ENCODE measurements around the gene SMIM30.

SMIM30 gene

DNA sequence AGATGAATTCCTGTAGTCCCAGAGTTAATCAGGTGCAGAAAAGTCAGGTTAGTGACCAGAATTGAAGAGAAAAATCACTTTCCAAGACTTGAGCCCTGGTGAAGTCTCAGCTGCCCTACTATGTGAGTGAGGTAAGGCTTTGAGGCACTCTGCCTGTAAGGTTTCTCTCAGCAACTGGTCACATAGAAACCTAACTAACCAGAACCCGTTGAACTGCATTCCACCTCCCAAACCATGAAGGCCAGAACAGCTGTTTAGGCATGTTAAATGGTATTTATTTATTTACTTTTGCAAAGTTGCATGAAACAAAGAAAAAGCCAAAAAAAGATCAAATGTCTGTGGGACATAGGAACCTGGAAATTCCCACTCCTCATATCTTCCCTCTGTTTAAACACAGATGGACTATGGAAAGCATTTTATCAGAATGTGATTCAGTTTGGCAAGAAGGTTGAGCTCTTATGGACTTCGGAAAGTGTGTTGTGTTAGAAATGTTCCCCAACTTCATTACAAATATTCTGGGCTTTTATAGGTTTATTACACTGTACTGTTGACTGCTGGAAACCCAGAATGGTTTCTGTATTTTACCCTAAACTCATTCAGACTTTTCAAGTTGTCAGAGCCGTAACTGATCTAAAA lies 19.0 kb downstream of the SMIM30 start:
- DNase-seq: no peak

DNA sequence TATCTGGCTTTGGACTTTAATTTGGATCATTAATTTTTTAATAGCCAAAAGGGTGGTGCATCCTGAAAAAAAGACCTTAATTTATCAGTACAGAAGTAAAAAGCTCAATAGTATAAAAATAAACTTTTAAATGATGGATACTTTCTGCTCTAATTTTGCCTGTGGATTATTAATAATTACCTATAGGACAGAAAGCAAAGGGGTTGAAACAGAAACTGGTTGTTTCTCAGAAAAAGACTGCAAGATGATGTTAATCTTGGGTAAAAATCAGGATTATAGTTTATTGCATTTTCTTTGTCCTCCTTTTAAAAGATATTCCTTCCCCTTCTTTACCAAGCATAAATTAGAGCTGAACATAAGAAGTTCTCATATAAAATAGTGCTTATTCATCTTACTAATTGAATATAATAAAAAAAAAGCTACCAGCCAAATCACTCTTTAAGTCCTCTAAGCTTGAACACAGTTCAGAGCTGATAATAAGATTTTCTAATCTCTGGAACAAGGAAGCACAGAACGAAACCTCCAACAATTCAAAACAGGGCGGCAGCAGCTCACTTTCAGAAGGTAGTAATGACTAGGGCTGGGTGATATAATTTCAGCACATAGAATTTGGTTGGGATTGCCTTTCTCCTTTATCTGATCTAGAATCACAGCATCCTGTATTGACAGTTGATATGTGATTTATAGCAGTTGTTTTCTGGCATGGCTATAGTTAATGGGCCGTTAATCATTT lies 23.7 kb downstream of the SMIM30 start:
- no peak for DNase-seq

DNA sequence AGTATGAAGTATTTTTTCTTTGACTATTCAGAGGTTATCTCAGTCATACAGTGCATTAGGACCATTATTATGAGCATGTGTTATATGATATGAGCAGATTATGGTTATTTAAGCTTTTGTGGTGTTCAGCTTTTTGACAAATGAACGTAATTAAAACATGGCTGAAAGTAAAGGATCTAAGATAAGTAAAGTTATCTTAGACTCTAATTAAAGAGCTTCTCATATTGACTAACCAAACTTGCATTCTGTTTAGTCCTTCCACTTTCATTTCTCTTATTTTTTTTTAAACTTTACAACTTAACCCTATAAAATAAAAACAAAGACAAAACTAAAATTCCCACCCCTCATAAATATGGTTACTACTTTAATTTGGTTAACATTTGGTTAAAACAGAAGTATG lies 24.8 kb downstream of the SMIM30 start:
- no peak for DNase-seq

- DNase-seq: no peak
Measured at GRCh38 chr7:113092762-113093161, 25.6 kb downstream of the SMIM30 start.

DNA sequence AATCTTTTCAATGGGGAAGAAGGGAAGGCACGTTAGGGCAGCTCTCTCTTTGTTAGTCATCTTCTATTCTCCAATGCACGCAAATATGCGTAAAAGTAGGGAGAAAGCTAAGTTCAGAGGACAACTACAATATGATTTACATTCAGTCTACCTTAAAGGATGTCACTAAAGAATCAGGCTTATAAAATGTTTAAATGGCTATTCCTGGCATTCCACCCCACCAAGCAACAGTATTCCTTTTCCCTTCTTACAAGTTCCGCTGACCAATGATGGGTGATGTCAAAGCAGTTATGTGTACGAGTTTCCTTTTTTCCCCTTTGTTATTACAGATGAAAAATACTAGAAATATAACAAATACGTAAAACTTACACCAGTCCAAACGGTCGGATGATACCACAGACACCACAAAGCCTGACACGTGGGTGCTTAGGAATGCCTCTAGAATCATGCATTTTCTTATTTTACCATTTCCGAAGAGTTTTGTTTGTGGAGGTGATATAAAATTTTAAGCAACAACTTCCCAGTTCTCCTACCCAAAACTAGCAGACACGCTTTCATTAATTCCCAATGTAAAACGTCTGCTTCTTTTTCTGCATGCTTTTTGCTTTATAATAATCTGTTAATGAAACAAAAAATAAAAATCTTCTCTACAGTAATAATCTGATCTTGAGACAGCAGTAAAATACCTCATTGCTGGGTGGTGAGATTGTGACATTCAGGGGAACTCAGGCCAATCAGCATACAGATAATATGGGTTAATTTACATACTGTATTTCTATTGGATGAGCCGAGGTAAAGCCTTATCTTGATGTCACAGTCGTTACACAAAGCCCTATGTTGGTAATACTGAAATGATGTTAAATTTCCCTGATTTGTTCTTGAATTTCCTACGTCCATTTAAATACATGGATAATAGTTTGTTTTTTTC lies 31.0 kb downstream of the SMIM30 start:
- peak; percentile 70 for DNase-seq

GRCh38 chr7:113086431-113086888 lies 31.9 kb downstream of the SMIM30 start, which contains the start of gene GPR85:
GPR85 (minus strand) TSS chr7:113086827; CDS start chr7:113084721, 2,106 bp downstream.
- peak; percentile 91 for DNase-seq

GRCh38 chr7:113085781-113086390 lies 32.5 kb downstream of the SMIM30 start:
- peak; percentile 81 for DNase-seq

DNA sequence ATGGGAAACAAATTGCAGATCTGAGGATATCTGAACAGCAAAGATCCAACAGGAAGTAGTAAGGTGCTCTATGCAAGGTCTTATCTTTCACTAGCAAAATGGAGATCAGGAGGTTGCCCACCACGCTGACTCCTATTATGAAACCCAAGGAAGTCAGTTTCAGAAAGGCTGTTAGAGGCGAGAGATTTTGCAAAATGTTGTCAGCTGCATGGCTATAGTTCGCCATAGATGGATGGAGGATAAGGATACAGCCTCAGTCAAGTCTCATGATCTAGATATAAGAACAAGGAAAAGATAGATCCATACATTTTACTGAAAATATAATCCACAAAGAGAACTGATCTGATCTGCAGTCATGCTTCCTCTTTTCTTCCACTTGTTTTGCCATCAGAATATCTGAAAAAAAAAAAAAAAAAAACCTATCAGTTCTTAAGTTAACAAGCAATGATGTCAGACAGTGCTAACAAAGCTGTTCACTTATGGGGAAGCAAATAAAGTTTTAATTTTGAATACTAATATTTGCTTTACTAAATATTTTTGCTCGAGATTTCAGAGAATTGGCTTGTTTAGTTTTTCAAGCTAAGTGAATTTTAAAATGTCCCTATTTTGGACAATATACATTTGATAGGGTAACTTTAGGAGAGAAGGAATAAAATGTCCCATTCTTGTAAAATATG lies 33.7 kb downstream of the SMIM30 start:
- DNase-seq: peak; percentile 8

GRCh38 chr7:113083816-113084495 lies 34.4 kb downstream of the SMIM30 start:
- peak; percentile 47 for DNase-seq

- peak; percentile 72 for DNase-seq
Measured at GRCh38 chr7:113083132-113083815, 35.1 kb downstream of the SMIM30 start.

DNA sequence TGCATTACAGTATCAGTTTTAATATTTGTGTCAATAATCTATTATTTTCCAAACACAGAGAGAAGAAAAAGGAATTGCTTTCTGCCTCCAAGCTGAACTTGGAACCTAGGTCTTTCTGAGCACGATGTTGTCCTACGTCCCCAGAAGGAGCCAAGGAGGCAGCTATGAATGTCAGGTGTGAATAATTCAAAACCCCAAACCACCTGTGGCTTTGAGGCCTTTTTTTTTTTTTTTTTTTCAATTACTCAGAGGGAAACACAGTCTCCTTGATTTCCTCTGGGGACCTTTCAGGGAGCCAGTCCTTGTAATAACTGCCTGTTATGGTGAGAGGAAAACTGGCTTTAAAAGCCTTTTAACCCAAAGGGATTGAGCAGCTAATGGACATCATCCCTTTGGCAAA lies 40.0 kb downstream of the SMIM30 start:
- peak; percentile 66 for DNase-seq

- no peak for DNase-seq
Measured at GRCh38 chr7:113076703-113077102, 41.7 kb downstream of the SMIM30 start.

GRCh38 chr7:113071465-113071864 lies 46.9 kb downstream of the SMIM30 start:
- no peak for DNase-seq

Data from eye (tissue), 1 donor.